ENCODE results near the gene MLXIP.

Gene MLXIP

DNA sequence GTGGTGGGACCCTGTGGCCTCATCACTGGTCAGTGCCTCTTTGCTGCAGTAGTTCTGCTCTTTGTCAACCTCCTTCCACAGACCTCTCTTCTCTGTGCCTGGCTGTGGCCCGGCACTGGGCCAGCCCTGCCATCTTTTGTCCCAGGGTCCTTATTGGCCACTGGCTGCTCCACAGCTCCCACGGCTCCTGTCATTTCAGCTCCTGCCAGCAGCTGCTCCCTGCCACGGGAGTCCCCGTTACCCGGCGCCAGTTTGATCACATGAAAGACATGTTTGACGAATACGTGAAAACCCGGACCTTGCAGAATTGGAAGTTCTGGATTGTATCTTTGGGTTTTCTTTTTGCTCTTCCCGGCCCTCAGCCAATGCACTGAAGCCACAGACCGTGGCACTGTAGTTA, 60.1 kb downstream of the MLXIP start:
- FAIRE-seq (no peak), DNase-seq (ENCODE audit: insufficient read length, low spot score) (no peak)
- TF ChIP-seq, protein P1, sequence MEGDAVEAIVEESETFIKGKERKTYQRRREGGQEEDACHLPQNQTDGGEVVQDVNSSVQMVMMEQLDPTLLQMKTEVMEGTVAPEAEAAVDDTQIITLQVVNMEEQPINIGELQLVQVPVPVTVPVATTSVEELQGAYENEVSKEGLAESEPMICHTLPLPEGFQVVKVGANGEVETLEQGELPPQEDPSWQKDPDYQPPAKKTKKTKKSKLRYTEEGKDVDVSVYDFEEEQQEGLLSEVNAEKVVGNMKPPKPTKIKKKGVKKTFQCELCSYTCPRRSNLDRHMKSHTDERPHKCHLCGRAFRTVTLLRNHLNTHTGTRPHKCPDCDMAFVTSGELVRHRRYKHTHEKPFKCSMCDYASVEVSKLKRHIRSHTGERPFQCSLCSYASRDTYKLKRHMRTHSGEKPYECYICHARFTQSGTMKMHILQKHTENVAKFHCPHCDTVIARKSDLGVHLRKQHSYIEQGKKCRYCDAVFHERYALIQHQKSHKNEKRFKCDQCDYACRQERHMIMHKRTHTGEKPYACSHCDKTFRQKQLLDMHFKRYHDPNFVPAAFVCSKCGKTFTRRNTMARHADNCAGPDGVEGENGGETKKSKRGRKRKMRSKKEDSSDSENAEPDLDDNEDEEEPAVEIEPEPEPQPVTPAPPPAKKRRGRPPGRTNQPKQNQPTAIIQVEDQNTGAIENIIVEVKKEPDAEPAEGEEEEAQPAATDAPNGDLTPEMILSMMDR (IDR thresholded peaks at IDR 0.05; ENCODE audit: insufficient read depth, missing control alignments), result no peak

DNA sequence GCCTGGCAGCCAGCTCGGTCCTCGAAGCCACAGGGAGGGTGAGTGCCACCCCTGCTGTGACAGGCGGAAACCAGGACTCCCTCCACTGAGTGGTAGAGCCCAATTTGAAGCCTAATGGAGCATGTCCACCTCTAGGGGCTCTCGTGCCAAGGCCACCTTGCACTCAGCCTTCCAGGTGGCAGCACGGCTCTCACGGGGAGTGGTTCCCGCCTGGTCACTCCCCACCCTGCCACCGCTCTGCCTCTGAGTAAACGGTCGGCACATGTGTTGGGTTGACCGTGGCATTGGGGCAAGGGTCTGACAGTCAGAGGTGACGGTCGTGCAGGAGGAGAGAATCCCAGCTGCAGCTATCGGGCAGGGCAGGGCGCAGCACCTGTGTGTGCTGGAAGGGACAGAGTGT, 60.7 kb downstream of the MLXIP start:
- FAIRE-seq (no peak), DNase-seq (ENCODE audit: insufficient read length, low spot score) (no peak)

DNA sequence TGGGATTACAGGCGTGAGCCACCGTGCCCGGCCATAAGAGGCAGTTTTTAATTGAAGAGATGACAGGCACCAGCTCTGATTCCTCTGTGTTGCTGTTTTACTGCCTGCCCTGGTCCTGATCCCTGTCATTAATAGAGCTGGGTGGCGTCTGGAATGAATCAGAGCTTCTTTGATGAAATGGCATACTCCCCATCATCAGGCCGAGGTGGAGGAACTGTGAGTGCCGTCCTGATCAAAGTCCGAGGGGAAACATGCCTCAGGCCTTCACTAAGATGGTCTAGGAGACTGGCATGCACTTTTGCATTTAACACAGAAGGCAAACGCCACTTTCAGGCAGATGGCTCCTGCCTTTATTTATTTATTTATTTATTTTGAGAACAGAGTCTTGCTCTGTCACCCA, 61.4 kb downstream of the MLXIP start:
- FAIRE-seq, result no peak
- TF ChIP-seq, protein P1 (IDR thresholded peaks at IDR 0.05; ENCODE audit: insufficient read depth, missing control alignments), result no peak
- no peak for DNase-seq (ENCODE audit: insufficient read length, low spot score)

More for the DNA sequence above, 60.7 kb downstream of the MLXIP start:
- TF ChIP-seq, protein P1 (IDR thresholded peaks at IDR 0.05; ENCODE audit: insufficient read depth, missing control alignments), result no peak

DNA sequence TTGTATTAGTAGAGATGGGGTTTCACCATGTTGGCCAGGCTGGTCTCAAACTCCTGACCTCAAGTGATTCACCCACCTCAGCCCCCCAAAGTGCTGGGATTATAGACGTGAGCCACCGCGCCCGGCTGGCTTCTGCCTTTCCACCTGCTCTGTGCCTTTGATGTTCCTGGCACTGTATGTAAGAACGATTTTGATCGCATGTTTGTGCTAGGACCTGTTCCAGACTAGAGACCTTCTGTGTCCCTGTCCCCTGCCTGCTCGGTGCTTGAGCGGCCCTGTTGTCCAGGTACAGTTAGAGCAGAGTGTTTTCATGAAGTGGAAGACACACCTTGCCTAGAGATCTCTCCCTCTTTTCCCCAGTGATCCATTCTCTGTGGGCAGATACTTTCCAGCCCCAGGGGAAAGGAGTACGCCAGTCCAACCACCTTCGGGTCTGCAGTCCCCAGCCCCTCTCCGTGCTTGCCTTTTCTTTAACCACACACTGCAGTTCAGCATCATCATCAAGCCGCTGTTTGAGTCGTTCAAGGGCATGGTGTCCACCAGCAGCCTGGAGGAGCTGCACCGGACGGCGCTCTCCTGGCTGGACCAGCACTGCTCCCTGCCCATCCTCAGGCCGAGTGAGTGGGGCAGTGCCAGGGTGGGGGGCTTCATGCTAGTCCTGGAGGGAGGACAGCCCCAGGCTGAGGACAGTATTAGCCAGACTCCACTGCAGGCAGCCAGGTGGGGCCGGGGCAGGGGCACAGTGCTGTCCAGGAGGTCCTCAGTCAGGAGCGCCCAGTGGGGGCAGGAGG, 62.1 kb downstream of the MLXIP start:
- no peak for FAIRE-seq
- TF ChIP-seq, protein P1 (IDR thresholded peaks at IDR 0.05; ENCODE audit: insufficient read depth, missing control alignments), result no peak
- DNase-seq (ENCODE audit: insufficient read length, low spot score), result no peak

DNA sequence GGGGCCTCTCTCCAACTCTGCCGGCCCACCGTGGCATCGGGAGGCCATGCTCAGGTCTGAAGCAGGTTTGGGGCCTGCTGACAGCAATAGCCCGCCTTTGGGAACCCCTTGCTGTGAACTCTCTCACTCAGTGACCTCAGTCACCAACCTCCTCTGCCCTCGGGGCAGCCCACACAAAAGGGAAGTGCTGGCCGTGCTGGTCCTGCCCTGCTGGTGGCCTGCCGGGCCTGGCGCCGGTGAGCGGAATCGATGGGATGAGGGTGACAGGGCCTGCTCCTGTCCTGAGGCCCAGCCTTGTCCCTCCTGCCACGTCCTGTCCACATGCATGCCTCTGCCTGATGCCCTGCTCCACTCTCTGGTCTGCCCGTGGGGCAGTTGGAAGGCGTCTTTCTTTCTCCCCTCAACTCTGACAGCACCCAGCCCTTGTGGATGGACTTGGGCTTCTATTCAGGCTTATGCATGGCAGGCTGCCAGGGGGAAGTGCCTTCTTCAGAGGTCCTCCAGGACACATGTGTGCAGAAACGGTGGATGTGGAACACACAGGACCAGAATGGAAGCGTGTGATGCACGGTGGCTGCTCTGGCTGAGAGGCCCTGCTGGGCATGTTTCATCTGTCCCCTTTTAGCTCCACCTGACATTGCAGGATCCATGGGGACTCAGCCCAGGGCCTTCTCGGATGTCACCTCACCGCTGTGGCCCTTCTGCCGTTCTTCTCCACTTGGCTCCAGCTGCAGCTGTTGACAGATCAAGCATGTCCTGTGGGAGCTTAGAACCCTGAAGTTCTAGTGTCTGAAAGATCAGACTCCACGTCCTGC, 63.6 kb downstream of the MLXIP start:
- no peak for DNase-seq (ENCODE audit: insufficient read length, low spot score)
- no peak for FAIRE-seq
- TF ChIP-seq, protein P1 (IDR thresholded peaks at IDR 0.05; ENCODE audit: insufficient read depth, missing control alignments), result no peak

DNA sequence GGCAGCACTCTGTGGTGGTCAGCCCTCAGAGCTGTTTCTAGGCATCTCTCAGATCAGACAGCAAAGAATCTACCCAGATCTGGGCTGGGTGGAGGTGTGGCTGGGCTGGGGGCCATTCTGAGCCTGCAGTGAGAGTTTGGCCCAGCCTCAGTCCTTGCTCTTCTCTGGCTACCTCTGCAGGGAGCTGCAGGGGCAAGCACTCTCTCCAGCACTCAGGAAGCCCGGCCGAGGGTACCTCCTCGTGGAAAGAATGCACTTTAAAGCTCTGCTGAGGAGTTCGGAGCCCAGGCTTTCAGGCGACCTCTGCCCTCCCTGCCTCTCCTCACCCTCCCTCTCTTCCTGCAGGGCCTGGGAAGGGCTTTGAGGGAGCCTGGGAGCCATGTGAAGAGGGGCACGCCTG, 64.3 kb downstream of the MLXIP start:
- no peak for FAIRE-seq
- TF ChIP-seq, protein P1 (IDR thresholded peaks at IDR 0.05; ENCODE audit: insufficient read depth, missing control alignments), result no peak
- DNase-seq (ENCODE audit: insufficient read length, low spot score), result no peak

DNA sequence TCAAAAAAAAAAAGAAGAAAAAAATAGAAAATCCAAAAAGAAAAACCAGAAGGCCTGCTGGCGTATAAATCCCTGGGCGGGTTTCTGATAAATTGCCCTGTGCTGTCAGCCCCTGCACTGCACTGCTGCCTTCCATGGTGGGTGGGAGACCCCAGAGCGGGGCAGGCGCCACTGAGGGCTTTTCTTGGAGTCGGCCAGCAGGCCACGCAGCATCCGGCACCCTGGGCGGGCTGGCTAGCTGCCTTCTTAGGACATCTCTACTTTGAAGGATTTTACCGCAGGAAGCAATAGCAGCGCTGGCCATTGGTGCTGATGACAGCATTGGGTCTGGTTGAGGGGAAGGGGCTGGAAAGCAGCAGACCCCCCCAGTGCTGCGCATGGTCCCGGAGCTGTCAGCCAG, 66.3 kb downstream of the MLXIP start:
- TF ChIP-seq, protein P1 (IDR thresholded peaks at IDR 0.05; ENCODE audit: insufficient read depth, missing control alignments), result no peak
- DNase-seq (ENCODE audit: insufficient read length, low spot score), result peak; percentile 9
- no peak for FAIRE-seq

Measured in D721Med (cell line).